NT2/D1 (cell line): ENCODE data around the gene BIK.

Source experiments
- SUZ12 ChIP-seq: IDR thresholded peaks from 2 replicates; pipeline ENCODE4 v1.6.1; 2011; ENCODE audit not compliant: insufficient read length, insufficient read depth; ENCODE audit errors: extremely low read depth
- YY1 ChIP-seq: IDR thresholded peaks from 2 replicates; pipeline ENCODE4 v1.6.1; 2011; ENCODE audit not compliant: insufficient read length, insufficient read depth

GRCh38 chr22:43142880-43143562, 32.5 kb downstream of the BIK start, which contains the start of gene MCAT:
- TF ChIP-seq YY1: no peak
- TF ChIP-seq SUZ12: no peak
